IMR-90 (cell line): ENCODE data around the gene DDIAS. TPM values are rescaled to one million over a fixed set of nuclear protein-coding genes. Genes with fewer than 3 reads are reported as not detected.

ENCODE experiments used
- ATAC-seq: fragments of 200-7000 bp; cut with Tn5 transposase; 2 replicates; pipeline ENCODE4 v1.9.1; 2020; ENCODE audit warnings: low read depth, mild to moderate bottlenecking, moderate library complexity
- BruUV-seq: library from RNA; stranded (reverse); fragments of 400-500 nt; replicated peaks from 2 replicates; lab custom pipeline; 2021; lab: Mats Ljungman, UMichigan
- CTCF ChIA-PET: fragments of 300-600 bp; formaldehyde crosslinking; extraction: SDS; loops from one replicate; lab custom pipeline; 2021; ENCODE audit warnings: antibody characterized with exemption; lab: Yijun Ruan, JAX
- POLR2A ChIA-PET: fragments of 300-600 bp; sonication (Branson Sonifier 250); formaldehyde crosslinking; loops from one replicate; lab custom pipeline; 2022; ENCODE audit warnings: antibody characterized with exemption; ENCODE audit not compliant: unreplicated experiment; lab: Charles Lee
- DNase-seq: peaks from one replicate; pipeline ENCODE4 v3.0.0; 2013
- H2AFZ ChIP-seq: replicated peaks from 2 replicates; pipeline ENCODE3; 2013; ENCODE audit warnings: low read length, mild to moderate bottlenecking; ENCODE audit not compliant: poor library complexity
- H2AK5ac ChIP-seq: 2 replicates; pipeline ENCODE4 v1.6.1; 2013; ENCODE audit warnings: low read depth, low read length, inconsistent platforms
- H2AK9ac ChIP-seq: replicated peaks from 2 replicates; pipeline ENCODE3; 2013; ENCODE audit warnings: mild to moderate bottlenecking, low read depth, low read length, moderate library complexity; ENCODE audit not compliant: poor library complexity
- H2BK120ac ChIP-seq: 2 replicates; pipeline ENCODE4 v1.6.1; 2013; ENCODE audit warnings: low read depth, low read length, inconsistent platforms
- H2BK15ac ChIP-seq: 3 replicates; pipeline ENCODE4 v1.6.1; 2013; ENCODE audit warnings: low read depth, low read length, inconsistent platforms
- H2BK20ac ChIP-seq: 2 replicates; pipeline ENCODE4 v1.6.1; 2013; ENCODE audit warnings: low read depth, mild to moderate bottlenecking, inconsistent platforms, low read length, moderate library complexity
- H2BK5ac ChIP-seq: 2 replicates; pipeline ENCODE4 v1.6.1; 2013; ENCODE audit warnings: mild to moderate bottlenecking, low read depth, low read length, inconsistent platforms; ENCODE audit not compliant: poor library complexity, severe bottlenecking
- H3K14ac ChIP-seq: replicated peaks from 2 replicates; pipeline ENCODE4 v1.6.1; 2013; ENCODE audit warnings: low read depth, low read length, inconsistent platforms
- H3K18ac ChIP-seq: 2 replicates; pipeline ENCODE4 v1.6.1; 2013; ENCODE audit warnings: low read depth, low read length, control low read depth
- H3K23ac ChIP-seq: 2 replicates; pipeline ENCODE4 v1.6.1; 2013; ENCODE audit warnings: low read depth, low read length, inconsistent platforms
- H3K27ac ChIP-seq: 2 replicates; pipeline ENCODE4 v1.5.1; 2013; ENCODE audit warnings: mild to moderate bottlenecking, control low read depth, low read length; ENCODE audit not compliant: insufficient read depth
- H3K27me3 ChIP-seq: 2 replicates; pipeline ENCODE4 v1.6.1; 2013; ENCODE audit warnings: low read length; ENCODE audit not compliant: control insufficient read depth, insufficient read depth
- H3K36me3 ChIP-seq: 2 replicates; pipeline ENCODE4 v1.6.1; 2013; ENCODE audit warnings: low read length, mixed read lengths; ENCODE audit not compliant: control insufficient read depth, insufficient read depth
- H3K4ac ChIP-seq: 2 replicates; pipeline ENCODE4 v1.6.1; 2013; ENCODE audit warnings: low read depth, low read length, inconsistent platforms
- H3K4me1 ChIP-seq: 2 replicates; pipeline ENCODE4 v1.6.1; 2013; ENCODE audit warnings: low read length, mixed read lengths; ENCODE audit not compliant: control insufficient read depth, insufficient read depth
- H3K4me2 ChIP-seq: 2 replicates; pipeline ENCODE4 v1.6.1; 2013; ENCODE audit warnings: low read depth, mild to moderate bottlenecking, control low read depth, low read length, moderate library complexity
- H3K4me3 ChIP-seq: 2 replicates; pipeline ENCODE4 v1.5.1; 2013; ENCODE audit warnings: low read depth, mild to moderate bottlenecking, control low read depth, low read length, moderate library complexity; ENCODE audit not compliant: insufficient read depth
- H3K56ac ChIP-seq: 2 replicates; pipeline ENCODE4 v1.6.1; 2013; ENCODE audit warnings: low read length, inconsistent platforms; ENCODE audit not compliant: insufficient read depth; ENCODE audit errors: extremely low read depth
- H3K79me1 ChIP-seq, 2 experiments: 2 replicates each; pipeline ENCODE4 v1.6.1; 2013; ENCODE audit warnings: low read length in 2 of 2, inconsistent platforms in 1 of 2, low read depth in 1 of 2
- H3K9ac ChIP-seq: 2 replicates; pipeline ENCODE4 v1.6.1; 2013; ENCODE audit warnings: low read depth, low read length, control low read depth
- H3K9me1 ChIP-seq: 2 replicates; pipeline ENCODE4 v1.6.1; 2013; ENCODE audit warnings: low read length, inconsistent platforms; ENCODE audit not compliant: insufficient read depth
- H3K9me3 ChIP-seq: 2 replicates; pipeline ENCODE4 v1.6.1; 2013; ENCODE audit warnings: low read length; ENCODE audit not compliant: control insufficient read depth, insufficient read depth
- H4K20me1 ChIP-seq: 2 replicates; pipeline ENCODE4 v1.6.1; 2013; ENCODE audit warnings: low read length, inconsistent platforms; ENCODE audit not compliant: insufficient read depth
- H4K5ac ChIP-seq: 2 replicates; pipeline ENCODE4 v1.6.1; 2013; ENCODE audit warnings: mild to moderate bottlenecking, low read depth, low read length, control low read depth
- H4K8ac ChIP-seq, 2 experiments: 2 replicates each; pipeline ENCODE4 v1.6.1; 2013; ENCODE audit warnings: low read depth in 2 of 2, low read length in 2 of 2, control low read depth in 1 of 2, inconsistent platforms in 1 of 2
- H4K91ac ChIP-seq: 2 replicates; pipeline ENCODE4 v1.6.1; 2013; ENCODE audit warnings: low read depth, low read length, inconsistent platforms; ENCODE audit not compliant: insufficient read depth
- BHLHE40 ChIP-seq: fragments of 150-350 bp; IDR thresholded peaks from 2 replicates; pipeline ENCODE4 v1.6.1; 2016; ENCODE audit warnings: mild to moderate bottlenecking, low read depth, low read length
- CEBPB ChIP-seq: IDR thresholded peaks from 2 replicates; pipeline ENCODE4 v1.6.1; 2012; ENCODE audit warnings: low read depth, low read length, improper control_type of control experiment
- CTCF ChIP-seq: conservative IDR thresholded peaks from 2 replicates; pipeline ENCODE4 v1.5.1; 2012; ENCODE audit warnings: mild to moderate bottlenecking, low read depth, low read length, improper control_type of control experiment
- ELK1 ChIP-seq: fragments of 150-350 bp; IDR thresholded peaks from 2 replicates; pipeline ENCODE4 v1.6.1; 2016; ENCODE audit warnings: low read depth, mild to moderate bottlenecking, low read length, moderate library complexity, borderline replicate concordance
- FOS ChIP-seq: fragments of 150-350 bp; IDR thresholded peaks from 2 replicates; pipeline ENCODE4 v1.6.1; 2016; ENCODE audit warnings: low read depth, low read length
- MAFK ChIP-seq: IDR thresholded peaks from 2 replicates; pipeline ENCODE4 v1.6.1; 2012; ENCODE audit warnings: low read depth, low read length, improper control_type of control experiment
- MAZ ChIP-seq: IDR thresholded peaks from 2 replicates; pipeline ENCODE4 v1.6.1; 2012; ENCODE audit warnings: low read depth, mild to moderate bottlenecking, low read length, improper control_type of control experiment, moderate library complexity, borderline replicate concordance
- RAD21 ChIP-seq: IDR thresholded peaks from 2 replicates; pipeline ENCODE4 v1.6.1; 2012; ENCODE audit warnings: low read length, improper control_type of control experiment
- SMC3 ChIP-seq: fragments of 150-350 bp; IDR thresholded peaks from 2 replicates; pipeline ENCODE4 v1.6.1; 2016; ENCODE audit warnings: low read depth, mild to moderate bottlenecking, antibody characterized with exemption, low read length, moderate library complexity
- WGBS, 2 experiments: methylation state at CpG; one replicate each; pipeline versions ENCODE4 v1.1.5 to v1.1.7; 2013; ENCODE audit warnings: missing lambda C conversion rate in 2 of 2; ENCODE audit not compliant: insufficient read length in 1 of 2; ENCODE audit errors: extremely low coverage in 2 of 2; 5-methylcytosine and 5-hydroxymethylcytosine counted together
- dilution Hi-C: fragments of 300-500 bp; cut with HindIII; formaldehyde crosslinking; loops from one replicate; pipeline ENCODE4 v1.14.3; 2018; ENCODE audit warnings: low sequenced_read_pairs; ENCODE audit not compliant: unreplicated experiment
- in situ Hi-C: fragments of 300-500 bp; cut with MboI; formaldehyde crosslinking; loops from 3 replicates; pipeline ENCODE4 v1.14.3; 2019; ENCODE audit warnings: low sequenced_read_pairs, inconsistent platforms, mixed read lengths
- intact Hi-C: fragments of 100-400 bp; cut with micrococcal nuclease; formaldehyde crosslinking; loops from 2 replicates; pipeline ENCODE4 v1.10.0; 2022
- polyA plus RNA-seq, 3 experiments: library from polyadenylated mRNA; depleted of rRNA; stranded (reverse); fragments of >200 nt; gene quantifications; 2 replicates each; pipeline ENCODE4 v1.2.3, GENCODE V29; 2012; ENCODE audit warnings: low replicate concordance in 1 of 3
- total RNA-seq: library from RNA; depleted of rRNA; stranded (reverse); fragments of >200 nt; gene quantifications from 2 replicates; pipeline ENCODE4 v1.2.3, GENCODE V29; 2012

DDIAS gene
- total and polyA plus RNA-seq, 2 of the 4 experiments (the other 2 are of a cell fraction): 4.3 to 15.8 TPM

- TF ChIP-seq FOS: no peak
Measured at GRCh38 chr11:82903843-82904586, 2.5 kb downstream of the DDIAS start (continued).

DNA sequence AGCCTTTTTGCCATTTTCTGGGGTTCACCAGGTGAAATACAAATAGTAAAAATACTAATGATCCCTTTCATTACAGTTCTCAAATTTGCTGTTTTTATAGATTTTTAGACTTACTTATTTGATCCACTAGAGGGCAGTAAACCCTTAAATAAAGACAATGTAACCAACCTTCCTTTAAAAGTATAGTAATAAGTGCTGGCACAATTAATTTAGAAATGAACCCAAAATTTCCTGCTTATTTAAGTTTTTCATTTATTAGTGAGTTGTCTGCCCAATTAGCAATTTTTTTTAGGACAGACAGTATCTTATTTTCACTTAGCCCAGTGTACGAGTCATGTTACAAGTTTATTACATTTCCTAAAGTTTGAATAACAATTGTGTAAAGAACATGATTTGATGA is 4.7 kb downstream of the DDIAS start:
- Histone ChIP-seq H4K20me1 (no peaks in the 10 kb centered on the region), H3K9ac (no peak overlapping the region), H2BK5ac (no peak overlapping the region), H3K36me3 (no peaks in the 10 kb centered on the region), H3K4me3 (no peak overlapping the region), H2BK15ac (no peak overlapping the region), H2AK9ac (no peak overlapping the region), H3K56ac (no peak overlapping the region), H3K18ac (no peak overlapping the region), H2BK20ac (no peak overlapping the region), H2AFZ (no peak overlapping the region), H3K4me1 (no peaks in the 10 kb centered on the region), H3K4ac (no peak overlapping the region), H4K91ac (no peak overlapping the region), H3K9me1 (no peaks in the 10 kb centered on the region), H3K27me3 (no peaks in the 10 kb centered on the region), H3K79me1 (peaks cover 14 to 18% of the 10 kb centered on the region in 2 experiments; a peak in 3 of 4 replicates), H3K27ac (no peak overlapping the region), H4K5ac (no peak overlapping the region), H2BK120ac (no peak overlapping the region), H3K23ac (no peak overlapping the region), H3K9me3 (no peaks in the 10 kb centered on the region), H3K4me2 (no peak overlapping the region), H3K14ac (no peak overlapping the region), H2AK5ac (no peak overlapping the region), H4K8ac (no peak overlapping the region)
- ChIA-PET POLR2A (no interaction called here), CTCF (interaction anchor here (0.6 kb wide), 1 partner anchor 39 kb away, joined by 4 read pairs; no protein-coding TSS in a partner anchor)
- WGBS, 2 experiments: no CpG with 5 or more reads among the region's 1 CpG
- DNase-seq: peak; percentile 43
- intact Hi-C loops (loop anchor here (1.0 to 5.0 kb wide), 5 partner anchors 165 to 911 kb away; partner anchors contain the start of gene RAB30), in situ Hi-C loops (loop anchor here (5.0 to 25.0 kb wide), 4 partner anchors 169 to 906 kb away; partner anchors contain the start of gene RAB30), dilution Hi-C loops (no loop called here)
- ATAC-seq: no peak
- TF ChIP-seq MAFK: no peak
- no peak for TF ChIP-seq ELK1
- peak; percentile 61 for TF ChIP-seq SMC3
- no peak for TF ChIP-seq BHLHE40
- TF ChIP-seq MAZ: no peak
- peak; percentile 59 for TF ChIP-seq CTCF
- TF ChIP-seq CEBPB: no peak
- peak; percentile 68 for TF ChIP-seq RAD21
- BruUV-seq: no TSS peak
